Measurements from ENCODE around the gene ZNF174.

ZNF174 gene

GRCh38 chr16:3444032-3444388 lies 43.0 kb downstream of the ZNF174 start:
- Histone ChIP-seq H3K9me2 (replicated peaks; ENCODE audit: low read depth, low read length) (no peaks in the 10 kb centered on the region), H3K79me2 (ENCODE audit: insufficient read depth, low read length) (peaks cover 49% of the 10 kb centered on the region), H3K4me3 (ENCODE audit: low read length, poor library complexity, severe bottlenecking) (peak overlapping the region; percentile 95), H3K36me3 (ENCODE audit: insufficient read depth, low read length) (no peaks in the 10 kb centered on the region), H3K27me3 (ENCODE audit: insufficient read depth, low read length, poor library complexity, severe bottlenecking) (no peaks in the 10 kb centered on the region), H3K9me3 (ENCODE audit: insufficient read depth, low read depth, low read length) (no peaks in the 10 kb centered on the region), H2AFZ (ENCODE audit: low read length) (peak overlapping the region; percentile 61), H4K20me1 (ENCODE audit: insufficient read depth, low read length, poor library complexity, severe bottlenecking) (peaks cover 10% of the 10 kb centered on the region), H3K9ac (ENCODE audit: low read depth, low read length, poor library complexity, severe bottlenecking) (peak overlapping the region; percentile 95), H3K4me1 (ENCODE audit: insufficient read depth, low read length, poor library complexity, severe bottlenecking) (no peaks in the 10 kb centered on the region), H3F3A (ENCODE audit: low read depth) (no peaks in the 10 kb centered on the region), H3K4me2 (ENCODE audit: low read depth, low read length, poor library complexity, severe bottlenecking) (peak overlapping the region; percentile 93)
- no peak for TF ChIP-seq EZH2phosphoT487 (IDR thresholded peaks at IDR 0.05; ENCODE audit: borderline replicate concordance)
- TF ChIP-seq CTCF (conservative IDR thresholded peaks at IDR 0.05; ENCODE audit: low read length): no peak

GRCh38 chr16:3454093-3454492 lies 53.1 kb downstream of the ZNF174 start:
- Histone ChIP-seq H3K4me3 (ENCODE audit: low read length, poor library complexity, severe bottlenecking) (no peak overlapping the region), H3K9me2 (replicated peaks; ENCODE audit: low read depth, low read length) (no peaks in the 10 kb centered on the region), H2AFZ (ENCODE audit: low read length) (no peak overlapping the region), H3K27me3 (ENCODE audit: insufficient read depth, low read length, poor library complexity, severe bottlenecking) (no peaks in the 10 kb centered on the region), H4K20me1 (ENCODE audit: insufficient read depth, low read length, poor library complexity, severe bottlenecking) (no peaks in the 10 kb centered on the region), H3K4me2 (ENCODE audit: low read depth, low read length, poor library complexity, severe bottlenecking) (no peak overlapping the region), H3F3A (ENCODE audit: low read depth) (0 out of 2 replicates have a peak, but pooled peaks cover 2% of the 10 kb centered on the region), H3K36me3 (ENCODE audit: insufficient read depth, low read length) (no peaks in the 10 kb centered on the region), H3K4me1 (ENCODE audit: insufficient read depth, low read length, poor library complexity, severe bottlenecking) (peaks cover 11% of the 10 kb centered on the region), H3K79me2 (ENCODE audit: insufficient read depth, low read length) (peaks cover 9% of the 10 kb centered on the region), H3K9ac (ENCODE audit: low read depth, low read length, poor library complexity, severe bottlenecking) (no peak overlapping the region), H3K9me3 (ENCODE audit: insufficient read depth, low read depth, low read length) (no peaks in the 10 kb centered on the region)
- TF ChIP-seq EZH2phosphoT487 (IDR thresholded peaks at IDR 0.05; ENCODE audit: borderline replicate concordance) (no peak), CTCF (conservative IDR thresholded peaks at IDR 0.05; ENCODE audit: low read length) (no peak)

- no peaks in the 10 kb centered on the region for H3K9me3 ChIP-seq (ENCODE audit: insufficient read depth, low read depth, low read length)
- peaks cover 15% of the 10 kb centered on the region for H3K79me2 ChIP-seq (ENCODE audit: insufficient read depth, low read length)
- H3K4me3 ChIP-seq (ENCODE audit: low read length, poor library complexity, severe bottlenecking): no peak overlapping the region
- TF ChIP-seq CTCF (conservative IDR thresholded peaks at IDR 0.05; ENCODE audit: low read length): no peak
- TF ChIP-seq EZH2phosphoT487 (IDR thresholded peaks at IDR 0.05; ENCODE audit: borderline replicate concordance): no peak
- peaks cover 1% of the 10 kb centered on the region for H4K20me1 ChIP-seq (ENCODE audit: insufficient read depth, low read length, poor library complexity, severe bottlenecking)
- no peaks in the 10 kb centered on the region for H3K9me2 ChIP-seq (replicated peaks; ENCODE audit: low read depth, low read length)
- H3K4me1 ChIP-seq (ENCODE audit: insufficient read depth, low read length, poor library complexity, severe bottlenecking): peaks cover 16% of the 10 kb centered on the region
- H3F3A ChIP-seq (ENCODE audit: low read depth): 0 out of 2 replicates have a peak, but pooled peaks cover 4% of the 10 kb centered on the region
- H3K9ac ChIP-seq (ENCODE audit: low read depth, low read length, poor library complexity, severe bottlenecking): no peak overlapping the region
- H3K27me3 ChIP-seq (ENCODE audit: insufficient read depth, low read length, poor library complexity, severe bottlenecking): no peaks in the 10 kb centered on the region
- H2AFZ ChIP-seq (ENCODE audit: low read length): no peak overlapping the region
- no peak overlapping the region for H3K4me2 ChIP-seq (ENCODE audit: low read depth, low read length, poor library complexity, severe bottlenecking)
- no peaks in the 10 kb centered on the region for H3K36me3 ChIP-seq (ENCODE audit: insufficient read depth, low read length)
Measured at GRCh38 chr16:3454631-3455147, 53.7 kb downstream of the ZNF174 start.

All from Loucy (cell line).